IMR-90 (cell line): Measurements from ENCODE around the gene PTK7. TPM values are rescaled to one million over a fixed set of nuclear protein-coding genes. Genes with fewer than 3 reads are reported as not detected.
A peak's percentile ranks its signal among the peaks of the same experiment; 100 is the strongest.

ENCODE experiments used
- ATAC-seq: fragments of 200-7000 bp; cut with Tn5 transposase; 2 replicates; pipeline ENCODE4 v1.9.1; 2020; ENCODE audit warnings: low read depth, mild to moderate bottlenecking, moderate library complexity
- BruUV-seq: library from RNA; stranded (reverse); fragments of 400-500 nt; replicated peaks from 2 replicates; lab custom pipeline; 2021; lab: Mats Ljungman, UMichigan
- CTCF ChIA-PET: fragments of 300-600 bp; formaldehyde crosslinking; extraction: SDS; loops from one replicate; lab custom pipeline; 2021; ENCODE audit warnings: antibody characterized with exemption; lab: Yijun Ruan, JAX
- POLR2A ChIA-PET: fragments of 300-600 bp; sonication (Branson Sonifier 250); formaldehyde crosslinking; loops from one replicate; lab custom pipeline; 2022; ENCODE audit warnings: antibody characterized with exemption; ENCODE audit not compliant: unreplicated experiment; lab: Charles Lee
- DNase-seq: peaks from one replicate; pipeline ENCODE4 v3.0.0; 2013
- H2AFZ ChIP-seq: replicated peaks from 2 replicates; pipeline ENCODE3; 2013; ENCODE audit warnings: low read length, mild to moderate bottlenecking; ENCODE audit not compliant: poor library complexity
- H2AK5ac ChIP-seq: 2 replicates; pipeline ENCODE4 v1.6.1; 2013; ENCODE audit warnings: low read depth, low read length, inconsistent platforms
- H2AK9ac ChIP-seq: replicated peaks from 2 replicates; pipeline ENCODE3; 2013; ENCODE audit warnings: mild to moderate bottlenecking, low read depth, low read length, moderate library complexity; ENCODE audit not compliant: poor library complexity
- H2BK120ac ChIP-seq: 2 replicates; pipeline ENCODE4 v1.6.1; 2013; ENCODE audit warnings: low read depth, low read length, inconsistent platforms
- H2BK15ac ChIP-seq: 3 replicates; pipeline ENCODE4 v1.6.1; 2013; ENCODE audit warnings: low read depth, low read length, inconsistent platforms
- H2BK20ac ChIP-seq: 2 replicates; pipeline ENCODE4 v1.6.1; 2013; ENCODE audit warnings: low read depth, mild to moderate bottlenecking, inconsistent platforms, low read length, moderate library complexity
- H2BK5ac ChIP-seq: 2 replicates; pipeline ENCODE4 v1.6.1; 2013; ENCODE audit warnings: mild to moderate bottlenecking, low read depth, low read length, inconsistent platforms; ENCODE audit not compliant: poor library complexity, severe bottlenecking
- H3K14ac ChIP-seq: replicated peaks from 2 replicates; pipeline ENCODE4 v1.6.1; 2013; ENCODE audit warnings: low read depth, low read length, inconsistent platforms
- H3K18ac ChIP-seq: 2 replicates; pipeline ENCODE4 v1.6.1; 2013; ENCODE audit warnings: low read depth, low read length, control low read depth
- H3K23ac ChIP-seq: 2 replicates; pipeline ENCODE4 v1.6.1; 2013; ENCODE audit warnings: low read depth, low read length, inconsistent platforms
- H3K27ac ChIP-seq: 2 replicates; pipeline ENCODE4 v1.5.1; 2013; ENCODE audit warnings: mild to moderate bottlenecking, control low read depth, low read length; ENCODE audit not compliant: insufficient read depth
- H3K27me3 ChIP-seq: 2 replicates; pipeline ENCODE4 v1.6.1; 2013; ENCODE audit warnings: low read length; ENCODE audit not compliant: control insufficient read depth, insufficient read depth
- H3K36me3 ChIP-seq: 2 replicates; pipeline ENCODE4 v1.6.1; 2013; ENCODE audit warnings: low read length, mixed read lengths; ENCODE audit not compliant: control insufficient read depth, insufficient read depth
- H3K4ac ChIP-seq: 2 replicates; pipeline ENCODE4 v1.6.1; 2013; ENCODE audit warnings: low read depth, low read length, inconsistent platforms
- H3K4me1 ChIP-seq: 2 replicates; pipeline ENCODE4 v1.6.1; 2013; ENCODE audit warnings: low read length, mixed read lengths; ENCODE audit not compliant: control insufficient read depth, insufficient read depth
- H3K4me2 ChIP-seq: 2 replicates; pipeline ENCODE4 v1.6.1; 2013; ENCODE audit warnings: low read depth, mild to moderate bottlenecking, control low read depth, low read length, moderate library complexity
- H3K4me3 ChIP-seq: 2 replicates; pipeline ENCODE4 v1.5.1; 2013; ENCODE audit warnings: low read depth, mild to moderate bottlenecking, control low read depth, low read length, moderate library complexity; ENCODE audit not compliant: insufficient read depth
- H3K56ac ChIP-seq: 2 replicates; pipeline ENCODE4 v1.6.1; 2013; ENCODE audit warnings: low read length, inconsistent platforms; ENCODE audit not compliant: insufficient read depth; ENCODE audit errors: extremely low read depth
- H3K79me1 ChIP-seq, 2 experiments: 2 replicates each; pipeline ENCODE4 v1.6.1; 2013; ENCODE audit warnings: low read length in 2 of 2, inconsistent platforms in 1 of 2, low read depth in 1 of 2
- H3K9ac ChIP-seq: 2 replicates; pipeline ENCODE4 v1.6.1; 2013; ENCODE audit warnings: low read depth, low read length, control low read depth
- H3K9me1 ChIP-seq: 2 replicates; pipeline ENCODE4 v1.6.1; 2013; ENCODE audit warnings: low read length, inconsistent platforms; ENCODE audit not compliant: insufficient read depth
- H3K9me3 ChIP-seq: 2 replicates; pipeline ENCODE4 v1.6.1; 2013; ENCODE audit warnings: low read length; ENCODE audit not compliant: control insufficient read depth, insufficient read depth
- H4K20me1 ChIP-seq: 2 replicates; pipeline ENCODE4 v1.6.1; 2013; ENCODE audit warnings: low read length, inconsistent platforms; ENCODE audit not compliant: insufficient read depth
- H4K5ac ChIP-seq: 2 replicates; pipeline ENCODE4 v1.6.1; 2013; ENCODE audit warnings: mild to moderate bottlenecking, low read depth, low read length, control low read depth
- H4K8ac ChIP-seq, 2 experiments: 2 replicates each; pipeline ENCODE4 v1.6.1; 2013; ENCODE audit warnings: low read depth in 2 of 2, low read length in 2 of 2, control low read depth in 1 of 2, inconsistent platforms in 1 of 2
- H4K91ac ChIP-seq: 2 replicates; pipeline ENCODE4 v1.6.1; 2013; ENCODE audit warnings: low read depth, low read length, inconsistent platforms; ENCODE audit not compliant: insufficient read depth
- BHLHE40 ChIP-seq: fragments of 150-350 bp; IDR thresholded peaks from 2 replicates; pipeline ENCODE4 v1.6.1; 2016; ENCODE audit warnings: mild to moderate bottlenecking, low read depth, low read length
- CEBPB ChIP-seq: IDR thresholded peaks from 2 replicates; pipeline ENCODE4 v1.6.1; 2012; ENCODE audit warnings: low read depth, low read length, improper control_type of control experiment
- CHD1 ChIP-seq: IDR thresholded peaks from 2 replicates; pipeline ENCODE4 v1.6.1; 2012; ENCODE audit warnings: low read depth, low read length, improper control_type of control experiment
- FOS ChIP-seq: fragments of 150-350 bp; IDR thresholded peaks from 2 replicates; pipeline ENCODE4 v1.6.1; 2016; ENCODE audit warnings: low read depth, low read length
- MAZ ChIP-seq: IDR thresholded peaks from 2 replicates; pipeline ENCODE4 v1.6.1; 2012; ENCODE audit warnings: low read depth, mild to moderate bottlenecking, low read length, improper control_type of control experiment, moderate library complexity, borderline replicate concordance
- MXI1 ChIP-seq: IDR thresholded peaks from 2 replicates; pipeline ENCODE4 v1.6.1; 2012; ENCODE audit warnings: low read depth, mild to moderate bottlenecking, low read length, moderate library complexity, borderline replicate concordance
- NFE2L2 ChIP-seq: fragments of 150-350 bp; IDR thresholded peaks from 2 replicates; pipeline ENCODE4 v1.6.1; 2016; ENCODE audit warnings: low read depth, mild to moderate bottlenecking, low read length
- POLR2A ChIP-seq: IDR thresholded peaks from 2 replicates; pipeline ENCODE4 v1.6.1; 2012; ENCODE audit warnings: mild to moderate bottlenecking, low read depth, low read length
- RAD21 ChIP-seq: IDR thresholded peaks from 2 replicates; pipeline ENCODE4 v1.6.1; 2012; ENCODE audit warnings: low read length, improper control_type of control experiment
- RFX5 ChIP-seq: IDR thresholded peaks from 2 replicates; pipeline ENCODE4 v1.8.0; 2012; ENCODE audit warnings: low read depth, mild to moderate bottlenecking, low read length, moderate library complexity
- WGBS, 2 experiments: methylation state at CpG; one replicate each; pipeline versions ENCODE4 v1.1.5 to v1.1.7; 2013; ENCODE audit warnings: missing lambda C conversion rate in 2 of 2; ENCODE audit not compliant: insufficient read length in 1 of 2; ENCODE audit errors: extremely low coverage in 2 of 2; 5-methylcytosine and 5-hydroxymethylcytosine counted together
- dilution Hi-C: fragments of 300-500 bp; cut with HindIII; formaldehyde crosslinking; loops from one replicate; pipeline ENCODE4 v1.14.3; 2018; ENCODE audit warnings: low sequenced_read_pairs; ENCODE audit not compliant: unreplicated experiment
- in situ Hi-C: fragments of 300-500 bp; cut with MboI; formaldehyde crosslinking; loops from 3 replicates; pipeline ENCODE4 v1.14.3; 2019; ENCODE audit warnings: low sequenced_read_pairs, inconsistent platforms, mixed read lengths
- intact Hi-C: fragments of 100-400 bp; cut with micrococcal nuclease; formaldehyde crosslinking; loops from 2 replicates; pipeline ENCODE4 v1.10.0; 2022
- polyA plus RNA-seq, 3 experiments: library from polyadenylated mRNA; depleted of rRNA; stranded (reverse); fragments of >200 nt; gene quantifications; 2 replicates each; pipeline ENCODE4 v1.2.3, GENCODE V29; 2012; ENCODE audit warnings: low replicate concordance in 1 of 3
- total RNA-seq: library from RNA; depleted of rRNA; stranded (reverse); fragments of >200 nt; gene quantifications from 2 replicates; pipeline ENCODE4 v1.2.3, GENCODE V29; 2012
- TF ChIP-seq, protein P1 (sequence below): fragments of 150-350 bp; IDR thresholded peaks from 2 replicates; pipeline ENCODE4 v1.6.1; 2017; ENCODE audit warnings: mild to moderate bottlenecking, antibody characterized with exemption, low read length, low read depth
- TF ChIP-seq, protein P2 (sequence below): fragments of 150-350 bp; IDR thresholded peaks from 2 replicates; pipeline ENCODE4 v1.6.1; 2016; ENCODE audit warnings: low read depth, mild to moderate bottlenecking, low read length, moderate library complexity, borderline replicate concordance

The PTK7 gene
- total and polyA plus RNA-seq, 2 of the 4 experiments (the other 2 are of a cell fraction): 47.1 to 142 TPM

DNA sequence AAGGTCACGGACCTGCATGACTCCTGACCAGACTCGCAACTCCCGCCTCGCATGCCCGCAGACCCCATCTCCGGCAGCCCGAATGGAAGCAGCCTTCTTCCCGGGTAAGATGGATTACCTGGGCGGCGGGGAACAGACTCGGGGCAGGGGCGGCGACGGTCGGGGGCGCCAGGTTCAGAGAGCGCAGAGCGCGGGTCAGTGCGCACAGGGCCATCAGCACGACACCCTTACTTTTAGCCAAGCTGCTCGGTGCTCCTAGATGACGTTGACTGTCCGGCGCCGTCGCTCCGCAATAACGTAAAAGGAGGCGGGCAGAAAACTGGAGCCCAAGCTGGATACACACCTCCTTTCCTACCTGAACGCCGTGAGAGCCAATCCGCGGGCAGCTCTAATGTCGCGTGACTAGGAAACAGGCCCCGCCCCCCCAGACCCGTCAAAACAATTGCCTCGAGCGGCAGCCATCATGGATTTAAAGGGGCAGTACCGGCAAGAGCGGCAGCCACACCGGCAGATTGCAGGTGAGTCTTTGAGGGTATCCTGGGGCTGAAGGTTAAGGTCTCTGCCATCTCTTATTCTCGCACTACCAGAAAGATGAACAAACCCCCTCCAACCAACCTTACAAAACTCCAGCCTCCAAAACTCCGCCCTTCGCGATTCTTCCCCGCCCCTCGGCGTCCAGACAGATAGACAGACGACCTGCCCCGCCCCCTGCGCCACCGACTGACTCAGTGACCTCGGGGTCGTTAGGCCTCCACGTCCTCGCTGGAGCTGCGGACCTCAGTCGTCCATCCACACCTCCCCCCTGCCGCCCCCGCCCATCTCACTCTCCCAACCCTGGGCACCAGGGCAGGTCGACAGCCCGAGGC lies 16.7 kb upstream of the PTK7 start, which contains the start of the genes KLC4 and MRPL2:
KLC4 (plus strand) TSS at position 464 of the 866 bp plus-strand sequence. CDS start 1,705 bp downstream, outside the sequence.
MRPL2 (minus strand) TSS at position 267 of the 866 bp plus-strand sequence; CDS start at position 214, 53 bp downstream.
- intact Hi-C loops: loop anchor here (2.0 kb wide), 1 partner anchor 15 kb away; no protein-coding TSS in a partner anchor

More for the DNA sequence above, 16.7 kb upstream of the PTK7 start, which contains the start of the genes KLC4 and MRPL2:
- H3K4me2 ChIP-seq: peak within 1 kb of the TSS; percentile 93
- H2BK5ac ChIP-seq: peak within 1 kb of the TSS; percentile 95
- peak within 1 kb of the TSS; percentile 92 for H2AK5ac ChIP-seq
- peaks cover 16% of the 10 kb centered on the region for H3K36me3 ChIP-seq
- in situ Hi-C loops (no loop called here), dilution Hi-C loops (no loop called here)
- H3K27ac ChIP-seq: peak within 1 kb of the TSS; percentile 93
- peaks cover 4% of the 10 kb centered on the region; the same call in 1 of the 2 replicates for H3K9me1 ChIP-seq
- peak within 1 kb of the TSS; percentile 91 for H4K91ac ChIP-seq
- peak; percentile 99 for ATAC-seq
- peak within 1 kb of the TSS; percentile 97 for H2BK120ac ChIP-seq
- TF ChIP-seq CHD1: 0 out of 2 replicates have a peak, but pooled peaks have one; percentile 30
- no peak for TF ChIP-seq RFX5
- TF ChIP-seq NFE2L2: no peak
- peak; percentile 14; the same call in 1 of the 2 replicates for TF ChIP-seq MAZ
- TF ChIP-seq BHLHE40: peak; percentile 52; the same call in 1 of the 2 replicates
- TF ChIP-seq FOS: peak; percentile 9; the same call in 1 of the 2 replicates
- TF ChIP-seq, protein P1, sequence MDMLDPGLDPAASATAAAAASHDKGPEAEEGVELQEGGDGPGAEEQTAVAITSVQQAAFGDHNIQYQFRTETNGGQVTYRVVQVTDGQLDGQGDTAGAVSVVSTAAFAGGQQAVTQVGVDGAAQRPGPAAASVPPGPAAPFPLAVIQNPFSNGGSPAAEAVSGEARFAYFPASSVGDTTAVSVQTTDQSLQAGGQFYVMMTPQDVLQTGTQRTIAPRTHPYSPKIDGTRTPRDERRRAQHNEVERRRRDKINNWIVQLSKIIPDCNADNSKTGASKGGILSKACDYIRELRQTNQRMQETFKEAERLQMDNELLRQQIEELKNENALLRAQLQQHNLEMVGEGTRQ: peak; percentile 54; the same call in 1 of the 2 replicates
- TF ChIP-seq POLR2A: peak; percentile 66
- TF ChIP-seq CEBPB: no peak
- TF ChIP-seq RAD21: no peak
- TF ChIP-seq, protein P2, sequence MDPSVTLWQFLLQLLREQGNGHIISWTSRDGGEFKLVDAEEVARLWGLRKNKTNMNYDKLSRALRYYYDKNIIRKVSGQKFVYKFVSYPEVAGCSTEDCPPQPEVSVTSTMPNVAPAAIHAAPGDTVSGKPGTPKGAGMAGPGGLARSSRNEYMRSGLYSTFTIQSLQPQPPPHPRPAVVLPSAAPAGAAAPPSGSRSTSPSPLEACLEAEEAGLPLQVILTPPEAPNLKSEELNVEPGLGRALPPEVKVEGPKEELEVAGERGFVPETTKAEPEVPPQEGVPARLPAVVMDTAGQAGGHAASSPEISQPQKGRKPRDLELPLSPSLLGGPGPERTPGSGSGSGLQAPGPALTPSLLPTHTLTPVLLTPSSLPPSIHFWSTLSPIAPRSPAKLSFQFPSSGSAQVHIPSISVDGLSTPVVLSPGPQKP: no peak
- peak; percentile 80; the same call in 1 of the 2 replicates for TF ChIP-seq MXI1
- peak within 1 kb of the TSS; percentile 91 for H3K9ac ChIP-seq
- peak within 1 kb of the TSS; percentile 98 for H3K23ac ChIP-seq
- H2BK20ac ChIP-seq: peak within 1 kb of the TSS; percentile 90
- peak within 1 kb of the TSS; percentile 93 for H3K56ac ChIP-seq
- peak within 1 kb of the TSS; percentile 76 for H3K4me3 ChIP-seq
- peaks cover 17 to 37% of the 10 kb centered on the region in 2 experiments for H3K79me1 ChIP-seq
- POLR2A ChIA-PET: interaction anchor here (0.6 to 0.9 kb wide), 4 partner anchors 11 to 111 kb away, joined by 3 to 5 read pairs (median 3); partner anchors contain the start of gene RRP36
- H3K14ac ChIP-seq: peak within 1 kb of the TSS; percentile 100
- peak; percentile 98 for DNase-seq
- H3K4ac ChIP-seq: peak within 1 kb of the TSS; percentile 96
- peak within 1 kb of the TSS; percentile 78 for H3K18ac ChIP-seq
- BruUV-seq: no TSS peak
- WGBS, 2 experiments: 0% methylated on average over 41 of the region's 64 CpGs; no CpG with 5 or more reads in 1 of the 2 experiments
- no peaks in the 10 kb centered on the region for H3K27me3 ChIP-seq
- H3K4me1 ChIP-seq: peaks cover 9% of the 10 kb centered on the region; the same call in 1 of the 2 replicates
- H4K20me1 ChIP-seq: no peaks in the 10 kb centered on the region
- no peaks in the 10 kb centered on the region for H3K9me3 ChIP-seq
- peak within 1 kb of the TSS; percentile 92 for H2AFZ ChIP-seq
- peak within 1 kb of the TSS; percentile 97; the same call in 2 of the 3 replicates for H2BK15ac ChIP-seq
- peak within 1 kb of the TSS; percentile 69 to 97 for H4K8ac ChIP-seq
- CTCF ChIA-PET: interaction anchor here (1.4 kb wide), 1 partner anchor 85 kb away, joined by 6 read pairs; no protein-coding TSS in a partner anchor
- peak within 1 kb of the TSS; percentile 94 for H2AK9ac ChIP-seq
- H4K5ac ChIP-seq: peak within 1 kb of the TSS; percentile 84
